ENCODE data around the gene IFNLR1. TPM values are rescaled to one million over a fixed set of nuclear protein-coding genes. Genes with fewer than 3 reads are reported as not detected.

IFNLR1 gene
- total and polyA plus RNA-seq, 2 donors (not counting 3 experiments of a cell fraction or from before 2014, with no cell fraction given): 0.01 TPM; not detected in 1

- Histone ChIP-seq H3K27ac (ENCODE audit: insufficient read depth, low read depth, low read length) (no peak overlapping the region), H3K9me3 (replicated peaks; ENCODE audit: control insufficient read depth, insufficient read depth, low read length) (no peaks in the 10 kb centered on the region), H3K9ac (replicated peaks; ENCODE audit: extremely low read depth, insufficient read depth, low read length) (no peak overlapping the region), H3K9me1 (replicated peaks; ENCODE audit: control insufficient read depth, extremely low read depth, insufficient read depth, low read length) (no peaks in the 10 kb centered on the region), H3K4me2 (ENCODE audit: insufficient read depth, low read length) (no peak overlapping the region), H3K79me2 (ENCODE audit: control insufficient read depth, insufficient read depth, low read length) (no peaks in the 10 kb centered on the region), H2AFZ (ENCODE audit: low read depth, low read length) (no peak overlapping the region), H3K36me3 (ENCODE audit: control insufficient read depth in 2 of 2, extremely low read depth in 1 of 2, insufficient read depth in 2 of 2, low read length in 2 of 2) (no peaks in the 10 kb centered on the region), H3K27me3 (ENCODE audit: control insufficient read depth in 2 of 2, insufficient read depth in 2 of 2, low read length in 2 of 2) (peaks cover 11 to 13% of the 10 kb centered on the region in 2 experiments), H3K4me1 (ENCODE audit: control insufficient read depth, extremely low read depth, insufficient read depth, low read length) (peaks cover 11% of the 10 kb centered on the region), H4K20me1 (replicated peaks; ENCODE audit: control insufficient read depth, extremely low read depth, insufficient read depth, low read length) (no peaks in the 10 kb centered on the region), H3K4me3 (replicated peaks in 1 of 3; ENCODE audit: insufficient read depth in 1 of 3, low read depth in 1 of 3, low read length in 3 of 3) (no peak overlapping the region)
- dilution Hi-C loops (cut with MboI; ENCODE audit: extremely low pct_ligation_motif_present, low sequenced_read_pairs): no loop called here
- BruUV-seq (replicated peaks): no TSS peak
- no peak for DNase-seq (ENCODE audit: low read depth, low spot score)
- CTCF ChIA-PET: interaction anchor here (1.4 to 1.5 kb wide), 2 partner anchors 52 to 245 kb away, joined by 6 to 9 read pairs; no protein-coding TSS in a partner anchor
- intact Hi-C loops (cut with micrococcal nuclease): no loop called here
- no peak for TF ChIP-seq JUN (IDR thresholded peaks at IDR 0.05; ENCODE audit: borderline replicate concordance, insufficient read depth, insufficient read length, low read depth)
- TF ChIP-seq, protein P1, sequence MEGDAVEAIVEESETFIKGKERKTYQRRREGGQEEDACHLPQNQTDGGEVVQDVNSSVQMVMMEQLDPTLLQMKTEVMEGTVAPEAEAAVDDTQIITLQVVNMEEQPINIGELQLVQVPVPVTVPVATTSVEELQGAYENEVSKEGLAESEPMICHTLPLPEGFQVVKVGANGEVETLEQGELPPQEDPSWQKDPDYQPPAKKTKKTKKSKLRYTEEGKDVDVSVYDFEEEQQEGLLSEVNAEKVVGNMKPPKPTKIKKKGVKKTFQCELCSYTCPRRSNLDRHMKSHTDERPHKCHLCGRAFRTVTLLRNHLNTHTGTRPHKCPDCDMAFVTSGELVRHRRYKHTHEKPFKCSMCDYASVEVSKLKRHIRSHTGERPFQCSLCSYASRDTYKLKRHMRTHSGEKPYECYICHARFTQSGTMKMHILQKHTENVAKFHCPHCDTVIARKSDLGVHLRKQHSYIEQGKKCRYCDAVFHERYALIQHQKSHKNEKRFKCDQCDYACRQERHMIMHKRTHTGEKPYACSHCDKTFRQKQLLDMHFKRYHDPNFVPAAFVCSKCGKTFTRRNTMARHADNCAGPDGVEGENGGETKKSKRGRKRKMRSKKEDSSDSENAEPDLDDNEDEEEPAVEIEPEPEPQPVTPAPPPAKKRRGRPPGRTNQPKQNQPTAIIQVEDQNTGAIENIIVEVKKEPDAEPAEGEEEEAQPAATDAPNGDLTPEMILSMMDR (IDR thresholded peaks at IDR 0.05; ENCODE audit: extremely low read depth in 1 of 2, insufficient read depth in 1 of 2, low read depth in 1 of 2, low read length in 2 of 2): no peak
- TF ChIP-seq EZH2 (IDR thresholded peaks at IDR 0.05; ENCODE audit: borderline replicate concordance, low read depth, low read length, severe bottlenecking): no peak
- TF ChIP-seq MAX (IDR thresholded peaks at IDR 0.05; ENCODE audit: insufficient read depth, insufficient read length): no peak
- TF ChIP-seq FOS (IDR thresholded peaks at IDR 0.05; ENCODE audit: borderline replicate concordance, insufficient read depth, low read length): no peak
- TF ChIP-seq POLR2AphosphoS5 (IDR thresholded peaks at IDR 0.05; ENCODE audit: insufficient read depth, low read depth, low read length): no peak
- TF ChIP-seq GATA2 (IDR thresholded peaks at IDR 0.05; ENCODE audit: insufficient read depth, insufficient read length, low read depth, low read length): no peak
- no peak for TF ChIP-seq MYC (IDR thresholded peaks at IDR 0.05; ENCODE audit: low read depth, low read length)
- TF ChIP-seq POLR2A (IDR thresholded peaks at IDR 0.05; ENCODE audit: low read depth, low read length): no peak
- POLR2A ChIA-PET: no interaction called here
- no peak for FAIRE-seq
Measured at GRCh38 chr1:24147194-24147593, 39.9 kb downstream of the IFNLR1 start.

Measured in endothelial cell of umbilical vein (primary cell).